Vagina (tissue), 2 donors: Measurements from ENCODE around the gene RYR3. TPM values are rescaled to one million over a fixed set of nuclear protein-coding genes. Genes with fewer than 3 reads are reported as not detected.
A peak's percentile ranks its signal among the peaks of the same experiment; 100 is the strongest.

Experiments
- DNase-seq, 2 donors: peaks; one replicate each; pipeline ENCODE4 v3.0.0-alpha.2; 2017; ENCODE audit errors: extremely low spot score in 2 of 2
- H3K27ac ChIP-seq: fragments of 200-600 bp; sonication (generic); one replicate; pipeline ENCODE4 v1.5.1; 2019
- H3K27me3 ChIP-seq: fragments of 200-600 bp; sonication (generic); one replicate; pipeline ENCODE4 v1.5.1; 2019
- H3K36me3 ChIP-seq, 2 donors: fragments of 200-600 bp; sonication (generic); one replicate each; pipeline ENCODE4 v1.5.1; 2017 to 2019
- H3K4me1 ChIP-seq: fragments of 200-600 bp; sonication (generic); one replicate; pipeline ENCODE4 v1.5.1; 2019
- H3K4me3 ChIP-seq, 2 donors: fragments of 200-600 bp; sonication (generic); 1 replicate in 1 of 2; 2 replicates in 1 of 2; pipeline ENCODE4 v1.5.1; 2016 to 2019
- H3K9me3 ChIP-seq: fragments of 200-600 bp; sonication (generic); one replicate; pipeline ENCODE4 v1.5.1; 2019
- CTCF ChIP-seq, 3 experiments: fragments of 450-650 bp in 2 of 3; fragments of 200-600 bp in 1 of 3; sonication (generic) in 1 of 3; IDR thresholded peaks; one replicate each; pipeline ENCODE4 v1.5.1; 2017 to 2019; ENCODE audit warnings: antibody characterized with exemption in 3 of 3, mild to moderate bottlenecking in 2 of 3, moderate library complexity in 2 of 3
- POLR2A ChIP-seq, 2 donors: fragments of 450-650 bp; IDR thresholded peaks; one replicate each; pipeline ENCODE4 v1.6.1; 2017; ENCODE audit warnings: antibody characterized with exemption in 2 of 2, mild to moderate bottlenecking in 2 of 2, moderate library complexity in 2 of 2
- POLR2AphosphoS5 ChIP-seq, 2 donors: sonication (generic); formaldehyde crosslinking; IDR thresholded peaks; one replicate each; pipeline ENCODE4 v1.9.0; 2017; ENCODE audit warnings: antibody characterized with exemption in 2 of 2, mild to moderate bottlenecking in 2 of 2, low read depth in 1 of 2; ENCODE audit not compliant: insufficient read depth in 1 of 2
- intact Hi-C: fragments of 100-400 bp; cut with DNase I; formaldehyde crosslinking; loops from one replicate; pipeline ENCODE4 v1.15.1; 2023
- total RNA-seq: library from RNA; depleted of rRNA; stranded (reverse); fragments of >200 nt; gene quantifications from one replicate; pipeline ENCODE4 v1.2.3, GENCODE V29; 2016

The RYR3 gene
- total RNA-seq, 1 donor from 2014 or later, result 16.5 TPM

GRCh38 chr15:33524274-33524673 lies 213.5 kb downstream of the RYR3 start:
- Histone ChIP-seq H3K4me3 (no peak overlapping the region), H3K4me1 (no peaks in the 10 kb centered on the region), H3K36me3 (no peaks in the 10 kb centered on the region), H3K27ac (no peak overlapping the region), H3K9me3 (no peaks in the 10 kb centered on the region), H3K27me3 (no peaks in the 10 kb centered on the region)
- TF ChIP-seq CTCF (IDR thresholded peaks at IDR 0.05) (no peak), POLR2AphosphoS5 (IDR thresholded peaks at IDR 0.05; ENCODE audit: insufficient read depth in 1 of 2, low read depth in 1 of 2) (no peak), POLR2A (IDR thresholded peaks at IDR 0.05) (no peak)
- intact Hi-C loops, result no loop called here
- no peak for DNase-seq

DNA sequence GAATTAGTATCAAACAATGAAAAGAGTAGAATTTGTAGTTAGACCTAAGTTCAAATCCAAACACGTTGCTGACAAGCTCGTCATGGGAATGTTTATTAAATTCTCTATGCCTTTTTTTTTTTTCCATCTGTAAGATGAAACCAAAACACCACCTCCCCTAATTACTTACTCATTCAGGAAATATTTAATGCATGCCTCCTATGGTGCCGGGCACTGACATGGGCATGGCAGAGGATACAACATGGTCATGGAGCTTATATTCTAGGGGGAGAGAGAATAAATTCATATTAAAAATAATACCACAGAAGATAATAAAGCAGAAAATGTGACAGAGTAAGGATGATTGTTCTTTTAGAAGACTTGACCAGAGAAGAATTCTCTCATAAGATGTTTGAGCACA lies 215.8 kb downstream of the RYR3 start:
- no peak for DNase-seq
- no peak overlapping the region for H3K4me3 ChIP-seq
- no peak overlapping the region for H3K27ac ChIP-seq
- TF ChIP-seq CTCF (IDR thresholded peaks at IDR 0.05) (no peak), POLR2A (IDR thresholded peaks at IDR 0.05) (no peak), POLR2AphosphoS5 (IDR thresholded peaks at IDR 0.05; ENCODE audit: insufficient read depth in 1 of 2, low read depth in 1 of 2) (no peak)
- no peaks in the 10 kb centered on the region for H3K4me1 ChIP-seq
- intact Hi-C loops, result no loop called here
- H3K27me3 ChIP-seq, result no peaks in the 10 kb centered on the region
- H3K9me3 ChIP-seq, result no peaks in the 10 kb centered on the region
- no peaks in the 10 kb centered on the region for H3K36me3 ChIP-seq

GRCh38 chr15:33533197-33533596 lies 222.4 kb downstream of the RYR3 start:
- H3K27me3 ChIP-seq, result no peaks in the 10 kb centered on the region
- H3K4me3 ChIP-seq, result no peak overlapping the region
- TF ChIP-seq POLR2A (IDR thresholded peaks at IDR 0.05) (no peak), CTCF (IDR thresholded peaks at IDR 0.05) (no peak), POLR2AphosphoS5 (IDR thresholded peaks at IDR 0.05; ENCODE audit: insufficient read depth in 1 of 2, low read depth in 1 of 2) (no peak)
- H3K27ac ChIP-seq, result no peak overlapping the region
- H3K36me3 ChIP-seq, result no peaks in the 10 kb centered on the region
- no peak for DNase-seq
- no peaks in the 10 kb centered on the region for H3K4me1 ChIP-seq
- intact Hi-C loops, result no loop called here
- H3K9me3 ChIP-seq, result no peaks in the 10 kb centered on the region

GRCh38 chr15:33534642-33535041 lies 223.9 kb downstream of the RYR3 start:
- Histone ChIP-seq H3K27me3 (no peaks in the 10 kb centered on the region), H3K4me3 (no peak overlapping the region), H3K27ac (no peak overlapping the region), H3K36me3 (no peaks in the 10 kb centered on the region), H3K9me3 (no peaks in the 10 kb centered on the region), H3K4me1 (no peaks in the 10 kb centered on the region)
- no peak for DNase-seq
- intact Hi-C loops, result no loop called here
- TF ChIP-seq POLR2AphosphoS5 (IDR thresholded peaks at IDR 0.05; ENCODE audit: insufficient read depth in 1 of 2, low read depth in 1 of 2) (no peak), CTCF (IDR thresholded peaks at IDR 0.05) (no peak), POLR2A (IDR thresholded peaks at IDR 0.05) (no peak)

DNA sequence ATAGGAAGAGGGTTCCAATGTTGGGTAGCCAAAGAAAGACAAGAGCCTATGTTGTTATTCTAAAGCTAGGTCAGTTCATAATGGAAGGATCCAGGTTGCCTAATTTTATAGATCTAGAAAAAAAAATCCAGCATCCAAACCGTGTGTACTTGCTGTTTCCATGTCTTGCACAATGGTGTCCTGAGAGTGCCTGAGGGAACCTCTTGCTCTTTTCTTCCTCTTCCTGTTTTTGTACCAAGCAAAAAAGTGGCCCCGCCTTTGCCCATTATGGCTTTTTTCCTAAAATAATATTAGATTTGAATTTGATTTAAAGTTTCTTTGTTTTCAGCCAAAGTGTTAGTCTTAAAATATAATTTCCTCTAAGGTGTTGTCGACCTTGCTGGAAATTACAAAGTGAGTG lies 224.4 kb downstream of the RYR3 start:
- H3K9me3 ChIP-seq, result no peaks in the 10 kb centered on the region
- H3K36me3 ChIP-seq, result no peaks in the 10 kb centered on the region
- H3K27me3 ChIP-seq, result no peaks in the 10 kb centered on the region
- H3K4me3 ChIP-seq, result no peak overlapping the region
- no peaks in the 10 kb centered on the region for H3K4me1 ChIP-seq
- TF ChIP-seq CTCF (IDR thresholded peaks at IDR 0.05) (no peak), POLR2AphosphoS5 (IDR thresholded peaks at IDR 0.05; ENCODE audit: insufficient read depth in 1 of 2, low read depth in 1 of 2) (peak in 1 of 2 donors; percentile 71)
- no peak overlapping the region for H3K27ac ChIP-seq
- no peak for DNase-seq
- intact Hi-C loops, result no loop called here
